MM.1S (cell line): ENCODE data around the gene NEK11.

Experiments used
- DNase-seq: peaks from one replicate; pipeline ENCODE4 v3.0.0-alpha.2; 2015
- H2AFZ ChIP-seq: fragments of 300-600 bp; sonication (generic); 2 replicates; pipeline ENCODE4 v1.6.0; 2016; ENCODE audit warnings: antibody characterized with exemption, low read length
- H3F3A ChIP-seq: fragments of 300-600 bp; sonication (generic); 2 replicates; pipeline ENCODE4 v1.6.1; 2016; ENCODE audit warnings: mild to moderate bottlenecking, antibody characterized with exemption, low read length, moderate library complexity, mixed read lengths; ENCODE audit not compliant: insufficient read depth
- H3K27ac ChIP-seq: fragments of 300-600 bp; sonication (generic); 2 replicates; pipeline ENCODE4 v1.5.1; 2016; ENCODE audit warnings: mild to moderate bottlenecking, low read length
- H3K27me3 ChIP-seq: fragments of 300-600 bp; sonication (generic); replicated peaks from 2 replicates; pipeline ENCODE4 v1.6.0; 2016; ENCODE audit warnings: low read length; ENCODE audit not compliant: insufficient read depth
- H3K36me3 ChIP-seq: fragments of 300-600 bp; sonication (generic); replicated peaks from 2 replicates; pipeline ENCODE4 v1.6.1; 2016; ENCODE audit warnings: mild to moderate bottlenecking, low read length, mixed read lengths; ENCODE audit not compliant: insufficient read depth
- H3K4me1 ChIP-seq: fragments of 300-600 bp; sonication (generic); 2 replicates; pipeline ENCODE4 v1.6.1; 2016; ENCODE audit warnings: low read length, mixed read lengths
- H3K4me2 ChIP-seq: fragments of 300-600 bp; sonication (generic); 2 replicates; pipeline ENCODE4 v1.6.0; 2016; ENCODE audit warnings: low read depth, low read length
- H3K4me3 ChIP-seq: fragments of 300-600 bp; sonication (generic); 2 replicates; pipeline ENCODE4 v1.5.1; 2016; ENCODE audit warnings: low read length, mixed read lengths
- H3K79me2 ChIP-seq: fragments of 300-600 bp; sonication (generic); 2 replicates; pipeline ENCODE4 v1.6.1; 2016; ENCODE audit warnings: mixed run types, low read length, mixed read lengths
- H3K9ac ChIP-seq: fragments of 300-600 bp; sonication (generic); 2 replicates; pipeline ENCODE4 v1.6.1; 2016; ENCODE audit warnings: low read length, mixed read lengths
- H3K9me2 ChIP-seq: fragments of 300-600 bp; sonication (generic); replicated peaks from 2 replicates; pipeline ENCODE4 v1.6.1; 2016; ENCODE audit warnings: mild to moderate bottlenecking, low read length, mixed read lengths; ENCODE audit not compliant: insufficient read depth
- H3K9me3 ChIP-seq: fragments of 300-600 bp; sonication (generic); replicated peaks from 2 replicates; pipeline ENCODE4 v1.6.1; 2016; ENCODE audit warnings: mild to moderate bottlenecking, low read length, mixed read lengths; ENCODE audit not compliant: insufficient read depth
- H4K20me1 ChIP-seq: fragments of 300-600 bp; sonication (generic); 2 replicates; pipeline ENCODE4 v1.6.1; 2016; ENCODE audit warnings: mild to moderate bottlenecking, low read length, moderate library complexity, mixed read lengths; ENCODE audit not compliant: insufficient read depth
- EZH2 ChIP-seq: fragments of 300-600 bp; sonication (generic); optimal IDR thresholded peaks from 2 replicates; pipeline ENCODE3; 2017; ENCODE audit warnings: low read depth, mild to moderate bottlenecking, antibody characterized with exemption, low read length, mixed read lengths
- EZH2phosphoT487 ChIP-seq: fragments of 300-600 bp; sonication (generic); IDR thresholded peaks from 2 replicates; pipeline ENCODE4 v1.6.1; 2018; ENCODE audit warnings: antibody characterized with exemption, low read length
- TF ChIP-seq, protein P1 (sequence below): fragments of 300-600 bp; sonication (generic); IDR thresholded peaks from 2 replicates; pipeline ENCODE4 v1.5.1; 2016; ENCODE audit warnings: antibody characterized with exemption, low read length, mixed read lengths

NEK11 gene

DNA sequence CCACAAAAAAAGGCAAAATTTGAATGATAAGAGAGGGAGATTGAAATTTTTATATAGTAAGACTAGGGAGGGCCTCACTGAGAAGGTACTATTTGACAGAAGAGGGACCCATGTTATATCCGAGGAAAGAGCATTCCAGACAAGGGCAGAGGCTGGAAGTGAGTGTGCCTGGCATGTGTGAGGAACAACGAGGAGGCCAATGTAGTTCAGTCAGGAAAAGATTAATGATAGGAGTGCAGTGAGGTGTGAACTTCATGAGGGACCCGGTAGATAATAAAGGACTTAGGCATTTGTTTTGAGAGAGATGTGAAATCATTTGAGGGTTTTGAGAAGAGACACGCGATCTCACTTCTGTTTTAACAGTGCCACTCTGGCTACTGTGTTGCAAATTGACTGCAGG lies 36.4 kb upstream of the NEK11 start:
- no peak overlapping the region for H3K4me3 ChIP-seq
- H2AFZ ChIP-seq = no peak overlapping the region
- DNase-seq = no peak
- H3K9ac ChIP-seq = no peak overlapping the region
- H3K9me3 ChIP-seq = no peaks in the 10 kb centered on the region
- TF ChIP-seq EZH2 = no peak
- no peak for TF ChIP-seq EZH2phosphoT487
- TF ChIP-seq, protein P1, sequence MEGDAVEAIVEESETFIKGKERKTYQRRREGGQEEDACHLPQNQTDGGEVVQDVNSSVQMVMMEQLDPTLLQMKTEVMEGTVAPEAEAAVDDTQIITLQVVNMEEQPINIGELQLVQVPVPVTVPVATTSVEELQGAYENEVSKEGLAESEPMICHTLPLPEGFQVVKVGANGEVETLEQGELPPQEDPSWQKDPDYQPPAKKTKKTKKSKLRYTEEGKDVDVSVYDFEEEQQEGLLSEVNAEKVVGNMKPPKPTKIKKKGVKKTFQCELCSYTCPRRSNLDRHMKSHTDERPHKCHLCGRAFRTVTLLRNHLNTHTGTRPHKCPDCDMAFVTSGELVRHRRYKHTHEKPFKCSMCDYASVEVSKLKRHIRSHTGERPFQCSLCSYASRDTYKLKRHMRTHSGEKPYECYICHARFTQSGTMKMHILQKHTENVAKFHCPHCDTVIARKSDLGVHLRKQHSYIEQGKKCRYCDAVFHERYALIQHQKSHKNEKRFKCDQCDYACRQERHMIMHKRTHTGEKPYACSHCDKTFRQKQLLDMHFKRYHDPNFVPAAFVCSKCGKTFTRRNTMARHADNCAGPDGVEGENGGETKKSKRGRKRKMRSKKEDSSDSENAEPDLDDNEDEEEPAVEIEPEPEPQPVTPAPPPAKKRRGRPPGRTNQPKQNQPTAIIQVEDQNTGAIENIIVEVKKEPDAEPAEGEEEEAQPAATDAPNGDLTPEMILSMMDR = no peak
- H3F3A ChIP-seq = no peaks in the 10 kb centered on the region
- H3K36me3 ChIP-seq = 0 out of 2 replicates have a peak, but pooled peaks cover 4% of the 10 kb centered on the region
- H3K9me2 ChIP-seq = no peaks in the 10 kb centered on the region
- no peak overlapping the region for H3K4me2 ChIP-seq
- H3K27me3 ChIP-seq = no peaks in the 10 kb centered on the region
- H3K79me2 ChIP-seq = no peaks in the 10 kb centered on the region
- no peaks in the 10 kb centered on the region for H4K20me1 ChIP-seq
- H3K4me1 ChIP-seq = no peaks in the 10 kb centered on the region
- H3K27ac ChIP-seq = no peak overlapping the region

DNA sequence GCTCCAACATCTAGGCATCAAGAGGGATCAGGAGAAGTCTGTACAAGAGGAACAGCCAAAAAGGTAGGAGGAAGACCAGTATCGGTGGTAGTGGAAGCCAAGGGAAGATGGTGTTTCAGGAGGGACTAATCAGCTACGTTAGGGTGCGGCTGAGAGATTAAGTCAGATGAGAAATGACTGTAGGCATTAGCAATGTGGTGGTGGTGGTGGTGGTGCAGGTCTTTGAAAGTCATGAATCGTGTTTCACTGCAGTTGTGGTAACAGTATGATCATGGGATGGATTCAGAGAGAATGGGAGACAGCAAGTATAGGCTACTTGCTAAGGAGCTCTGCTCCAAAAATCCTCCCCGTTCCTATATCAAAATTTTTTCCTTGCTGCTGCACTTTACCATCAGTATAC lies 35.6 kb upstream of the NEK11 start:
- Histone ChIP-seq H3K4me3 (no peak overlapping the region), H3K4me2 (no peak overlapping the region), H3K27ac (no peak overlapping the region), H4K20me1 (no peaks in the 10 kb centered on the region), H3F3A (no peaks in the 10 kb centered on the region), H3K4me1 (no peaks in the 10 kb centered on the region), H3K9me2 (no peaks in the 10 kb centered on the region), H3K9ac (no peak overlapping the region), H3K36me3 (0 out of 2 replicates have a peak, but pooled peaks cover 4% of the 10 kb centered on the region), H3K79me2 (no peaks in the 10 kb centered on the region), H2AFZ (no peak overlapping the region), H3K9me3 (no peaks in the 10 kb centered on the region), H3K27me3 (no peaks in the 10 kb centered on the region)
- TF ChIP-seq, protein P1 = no peak
- no peak for TF ChIP-seq EZH2
- no peak for TF ChIP-seq EZH2phosphoT487
- DNase-seq = no peak

DNA sequence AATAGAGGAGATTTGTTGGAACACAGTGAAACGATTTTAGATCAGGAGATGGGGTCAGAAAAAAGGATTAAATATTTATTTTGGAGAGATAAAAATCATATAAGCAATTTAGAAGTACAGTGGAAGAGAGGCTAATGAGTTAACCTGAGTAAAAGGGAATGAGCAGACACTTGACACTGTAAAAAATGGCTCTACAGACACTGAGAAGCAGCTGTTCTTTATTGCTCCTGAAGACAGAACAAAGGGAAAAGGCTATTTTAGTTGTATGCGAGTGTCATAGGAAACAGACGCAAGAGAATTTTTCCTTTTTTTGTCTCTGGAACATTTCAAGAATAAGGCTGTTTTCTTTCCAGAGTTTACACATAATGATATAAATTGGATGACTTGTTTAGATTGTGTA lies 34.3 kb upstream of the NEK11 start:
- TF ChIP-seq, protein P1 = no peak
- TF ChIP-seq EZH2 (no peak), EZH2phosphoT487 (no peak)
- no peak overlapping the region for H3K27ac ChIP-seq
- no peak overlapping the region for H3K4me2 ChIP-seq
- no peaks in the 10 kb centered on the region for H3K79me2 ChIP-seq
- H3K9ac ChIP-seq = no peak overlapping the region
- no peaks in the 10 kb centered on the region for H3K9me3 ChIP-seq
- H4K20me1 ChIP-seq = no peaks in the 10 kb centered on the region
- H2AFZ ChIP-seq = no peak overlapping the region
- H3F3A ChIP-seq = no peaks in the 10 kb centered on the region
- 0 out of 2 replicates have a peak, but pooled peaks cover 4% of the 10 kb centered on the region for H3K36me3 ChIP-seq
- no peaks in the 10 kb centered on the region for H3K4me1 ChIP-seq
- no peaks in the 10 kb centered on the region for H3K27me3 ChIP-seq
- H3K4me3 ChIP-seq = no peak overlapping the region
- no peaks in the 10 kb centered on the region for H3K9me2 ChIP-seq
- no peak for DNase-seq
